GM12872 (cell line): ENCODE data around the gene TBX3.

Source experiments
- CTCF ChIP-seq: IDR thresholded peaks from 3 replicates; pipeline ENCODE4 v1.5.1; 2011; ENCODE audit warnings: low read depth, mild to moderate bottlenecking, low read length, moderate library complexity; ENCODE audit not compliant: insufficient read depth

Gene TBX3

DNA sequence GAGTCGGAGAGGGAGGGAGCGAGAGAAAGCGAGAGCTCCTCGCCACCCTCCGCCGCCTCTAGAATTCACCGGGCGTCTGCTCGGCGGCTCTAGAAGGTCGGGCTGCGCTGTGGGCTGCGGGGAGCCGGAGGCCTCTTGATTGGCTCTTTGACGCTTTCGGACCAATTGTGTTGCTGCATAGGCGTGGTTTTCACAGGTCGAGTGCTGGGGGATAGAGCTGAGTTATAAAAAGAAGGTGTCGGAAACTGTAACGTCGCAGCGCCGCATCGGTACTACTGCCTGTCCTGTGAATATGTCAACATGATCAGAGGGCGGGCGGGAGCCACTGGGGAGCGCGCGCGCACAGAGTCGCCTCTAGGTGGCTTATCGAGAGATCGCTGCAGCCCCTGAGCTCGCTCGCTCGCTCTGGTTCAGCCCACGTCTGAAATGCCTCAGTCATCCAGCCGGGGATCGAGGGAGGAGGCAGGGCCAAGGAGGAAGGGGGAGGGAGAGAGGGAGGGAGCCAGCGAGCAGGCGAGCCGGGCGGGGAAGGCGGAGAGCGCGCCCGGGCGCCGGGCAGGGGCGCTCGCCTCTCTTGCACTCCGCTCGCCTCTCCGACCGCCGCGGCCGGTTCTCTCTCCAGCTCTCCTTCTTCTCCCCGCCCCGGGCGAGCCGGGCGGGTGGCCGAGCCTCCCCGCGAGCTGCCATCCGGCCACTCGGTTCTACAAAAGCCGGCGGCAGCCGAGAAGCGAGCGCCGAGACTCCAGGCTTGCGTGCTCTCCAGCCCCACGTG is at the start of gene TBX3:
TSS of gene TBX3 (minus strand) at position 78 of the 772 bp plus-strand sequence. CDS start 975 bp downstream, outside the sequence.
- TF ChIP-seq CTCF = no peak

DNA sequence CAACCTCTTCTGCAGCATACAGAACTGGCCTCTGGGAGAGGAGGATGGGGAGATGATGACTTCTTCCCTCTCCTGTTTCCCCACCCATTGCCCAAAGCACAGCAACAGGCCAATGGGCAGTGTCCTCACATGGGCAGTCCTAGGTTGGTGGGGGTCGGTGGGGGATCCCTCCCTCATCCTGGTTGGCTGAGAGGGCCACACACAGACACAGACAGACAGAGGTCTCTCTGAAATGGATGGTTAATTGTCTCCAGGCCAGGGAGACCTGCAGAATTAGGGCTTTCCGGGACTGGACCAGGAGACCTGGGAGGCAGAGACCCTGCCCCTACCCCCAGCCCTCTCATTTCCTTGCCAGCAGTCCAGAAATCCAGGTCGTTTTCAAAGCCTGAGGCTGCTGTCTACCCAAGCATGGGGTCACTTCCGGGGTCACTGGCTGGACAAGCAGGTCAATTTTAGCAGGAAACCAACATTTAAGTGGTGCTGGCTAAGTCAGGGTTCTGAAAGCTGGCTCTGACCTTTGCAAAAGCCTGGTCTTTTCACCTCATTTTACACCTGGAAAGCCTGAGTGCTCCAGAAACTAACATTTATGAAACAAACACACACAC is 48.6 kb upstream of the TBX3 start:
- TF ChIP-seq CTCF = no peak

GRCh38 chr12:114729731-114730130 is 45.8 kb upstream of the TBX3 start:
- no peak for TF ChIP-seq CTCF

GRCh38 chr12:114726092-114726710 is 42.2 kb upstream of the TBX3 start:
- TF ChIP-seq CTCF = no peak

- no peak for TF ChIP-seq CTCF
Observed at GRCh38 chr12:114721266-114721665, 37.3 kb upstream of the TBX3 start.

GRCh38 chr12:114713466-114714215 is 29.7 kb upstream of the TBX3 start:
- TF ChIP-seq CTCF = no peak

DNA sequence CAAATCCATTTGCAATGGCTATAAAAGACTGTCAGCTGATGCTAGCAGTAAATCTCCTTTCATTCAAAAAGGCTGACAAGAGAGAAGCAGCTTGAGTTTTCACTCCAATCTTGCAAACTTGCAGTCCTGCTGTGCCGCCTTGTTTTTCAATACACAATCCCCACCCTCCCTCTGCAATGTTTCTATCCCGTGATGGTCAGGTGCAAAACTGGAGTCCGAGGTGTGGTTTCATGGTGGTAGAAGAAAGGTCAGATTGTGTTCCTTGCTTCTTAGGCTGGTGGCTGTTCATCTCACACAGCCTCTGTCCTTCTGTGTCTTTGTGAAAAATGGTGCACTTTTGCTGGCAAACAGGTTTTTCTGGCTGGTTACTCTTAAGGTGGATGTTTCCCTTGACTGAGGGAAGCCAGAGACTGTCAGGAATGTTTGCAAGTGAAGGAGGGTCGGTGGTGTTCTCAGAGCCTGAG is 27.7 kb upstream of the TBX3 start:
- no peak for TF ChIP-seq CTCF
